Frontal cortex (tissue), 4 donors: ENCODE data around the gene HSPB9. TPM values are rescaled to one million over a fixed set of nuclear protein-coding genes. Genes with fewer than 3 reads are reported as not detected.

Experiments used
- DNase-seq, 2 donors: peaks; one replicate each; pipeline ENCODE4 v3.0.0; 2012; ENCODE audit warnings: low spot score in 2 of 2
- FAIRE-seq: peaks from 2 replicates; lab custom pipeline; 2012; peaks lifted over from hg19 to GRCh38; lab: Jason Lieb, UNC
- total RNA-seq: library from RNA; depleted of rRNA; stranded (reverse); fragments of >200 nt; gene quantifications from one replicate; pipeline ENCODE4 v1.2.3, GENCODE V29; 2014
- donor health status: control.
- donor health status: control.
- donor health status: control.

The HSPB9 gene
- total RNA-seq, 1 donor from 2014 or later = under 0.01 TPM

DNA sequence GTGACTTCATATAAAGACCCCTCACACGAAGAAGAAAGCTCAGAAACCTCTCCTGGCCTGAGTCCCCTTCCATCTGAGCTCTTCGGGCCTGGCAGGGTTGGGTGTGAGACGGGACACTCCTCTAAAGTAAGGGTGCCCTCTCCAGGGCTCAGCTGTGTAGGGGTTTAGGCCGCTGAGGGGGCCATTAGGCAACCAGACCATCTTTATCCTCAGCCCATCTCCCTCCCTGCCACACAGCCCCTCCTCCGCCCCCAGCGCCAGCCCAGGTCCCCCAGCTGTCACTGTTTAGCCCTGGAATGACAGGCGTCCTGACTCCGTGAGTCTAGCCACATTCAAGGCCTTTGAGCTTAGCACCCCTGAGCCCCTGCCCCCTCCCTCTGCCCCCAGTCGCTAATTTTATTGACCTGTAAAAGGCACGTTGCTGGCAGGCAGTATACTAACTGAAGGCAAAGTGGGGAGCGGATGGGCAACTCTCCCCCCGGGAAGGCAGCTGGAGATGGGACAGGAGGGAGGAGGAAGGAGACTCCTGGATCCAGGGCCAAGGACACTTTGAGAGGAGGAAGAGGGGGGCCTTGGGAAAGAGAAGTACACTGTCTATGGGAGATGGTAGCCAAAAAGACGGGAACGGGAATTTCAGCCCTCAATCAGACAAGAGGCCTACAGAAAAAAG lies 23.7 kb upstream of the HSPB9 start:
- no peak for DNase-seq
- FAIRE-seq = no peak

DNA sequence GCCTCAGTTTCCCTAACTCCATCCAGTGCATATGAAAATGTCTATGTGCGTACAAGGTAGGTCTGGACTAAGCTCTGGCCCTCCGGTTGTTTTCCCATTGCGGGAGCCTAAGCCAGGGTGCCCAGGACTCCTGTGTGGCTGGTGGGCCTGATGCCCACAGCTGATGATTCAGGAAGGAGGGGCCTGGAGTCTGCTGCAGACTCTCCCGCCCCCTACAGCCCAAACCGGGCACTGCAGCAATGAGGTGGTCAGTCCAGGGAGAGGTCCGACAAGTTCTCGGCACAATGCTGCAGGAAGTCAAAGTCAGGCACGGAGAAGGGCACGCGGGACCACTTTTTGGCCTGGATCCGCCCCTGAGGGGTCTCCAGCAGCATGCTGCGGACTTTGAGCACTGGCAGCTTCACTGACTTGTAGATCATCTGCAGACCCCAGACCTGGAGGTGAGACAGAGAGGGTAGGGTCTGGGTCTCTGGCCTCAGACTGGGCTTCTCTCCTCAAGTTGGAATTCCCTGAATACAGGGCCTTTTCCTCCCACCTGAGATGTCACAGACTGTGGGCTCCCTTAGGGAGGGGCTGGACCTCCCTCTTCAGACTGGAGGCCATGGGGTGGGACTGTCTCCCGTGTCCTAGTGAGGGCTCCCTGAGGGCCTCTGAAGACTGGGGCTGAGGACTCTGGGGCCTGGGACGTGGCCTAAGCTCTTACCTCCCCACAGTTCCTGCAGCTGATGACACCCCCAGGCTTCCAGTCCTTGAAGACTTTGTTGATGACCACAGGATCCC lies 20.9 kb upstream of the HSPB9 start:
- no peak for FAIRE-seq

DNA sequence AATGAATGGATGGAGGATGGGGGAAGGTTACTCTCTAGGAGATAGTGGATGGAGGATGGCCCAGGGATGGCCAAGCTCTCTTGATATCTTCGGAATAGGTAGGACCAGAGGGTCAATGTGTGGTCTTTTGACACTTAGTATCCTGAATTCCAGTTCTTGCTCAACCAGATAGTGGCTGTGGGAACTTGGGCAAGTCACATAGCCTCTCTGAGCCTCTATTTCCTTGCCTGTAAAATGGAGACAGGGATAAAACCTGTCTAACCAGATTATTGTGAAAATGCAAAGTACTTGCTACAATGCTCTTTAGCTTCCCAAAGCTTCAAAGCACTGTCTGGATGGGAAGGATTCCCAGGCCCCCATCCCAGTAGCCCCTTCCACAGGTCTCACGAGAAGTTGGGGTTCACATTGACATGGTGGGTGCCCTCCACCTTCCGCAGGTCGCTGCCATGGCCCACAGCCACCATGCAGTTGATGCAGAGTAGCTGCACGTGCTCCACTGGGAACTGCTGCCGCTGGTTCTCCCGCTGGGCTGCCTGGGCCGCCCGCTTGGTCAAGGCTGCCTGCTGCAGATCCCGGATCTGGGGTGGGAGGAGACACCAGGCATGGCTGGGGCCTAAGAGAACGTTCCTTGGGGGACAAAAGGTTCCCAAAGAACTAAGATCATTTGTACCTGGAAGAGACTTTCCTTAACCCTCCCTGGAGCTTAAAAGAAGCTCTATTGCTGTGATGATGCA lies 19.2 kb upstream of the HSPB9 start:
- FAIRE-seq (no peak), DNase-seq (no peak)

More for the DNA sequence above, 20.9 kb upstream of the HSPB9 start:
- DNase-seq = peak; percentile 77 to 87

DNA sequence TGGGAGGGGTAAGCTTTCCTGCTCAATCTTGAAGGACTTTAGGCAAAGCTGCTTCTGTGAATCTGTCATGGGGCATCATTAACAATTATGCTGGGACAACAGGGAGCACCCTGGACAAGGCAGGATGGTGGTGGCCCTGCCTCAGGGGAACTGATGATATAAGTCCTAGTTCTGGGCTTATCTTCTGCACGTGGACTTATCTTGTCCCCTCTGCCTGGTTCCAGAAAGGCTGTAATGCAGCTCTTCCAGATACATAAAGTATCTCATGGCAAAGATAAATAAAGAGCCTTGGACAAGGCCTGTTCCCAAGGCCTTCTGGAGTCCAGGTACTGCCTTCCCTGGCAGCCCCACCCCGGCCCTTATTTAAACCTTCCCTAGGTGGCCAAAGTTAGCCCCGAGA lies 18.3 kb upstream of the HSPB9 start:
- DNase-seq (no peak), FAIRE-seq (no peak)

DNA sequence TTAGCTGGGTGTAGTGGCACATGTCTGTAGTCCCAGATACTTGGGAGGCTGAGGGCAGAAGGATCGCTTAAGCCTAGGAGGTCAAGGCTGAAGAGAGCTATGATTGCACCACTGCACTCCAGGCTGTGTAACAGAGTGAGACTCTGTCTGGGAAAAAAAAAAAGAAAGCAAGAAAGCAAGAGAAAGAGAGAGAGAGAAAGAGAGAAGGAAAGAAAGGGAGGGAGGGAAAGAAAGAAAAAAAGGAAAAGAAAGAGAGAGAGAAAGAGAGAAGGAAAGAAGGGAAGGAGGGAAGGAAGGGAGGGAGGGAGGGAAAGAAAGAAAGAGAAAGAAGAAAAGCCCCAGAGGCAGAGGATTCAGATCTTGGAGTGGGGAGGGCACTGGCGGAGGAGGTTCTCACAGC lies 16.6 kb upstream of the HSPB9 start:
- DNase-seq = no peak
- no peak for FAIRE-seq

DNA sequence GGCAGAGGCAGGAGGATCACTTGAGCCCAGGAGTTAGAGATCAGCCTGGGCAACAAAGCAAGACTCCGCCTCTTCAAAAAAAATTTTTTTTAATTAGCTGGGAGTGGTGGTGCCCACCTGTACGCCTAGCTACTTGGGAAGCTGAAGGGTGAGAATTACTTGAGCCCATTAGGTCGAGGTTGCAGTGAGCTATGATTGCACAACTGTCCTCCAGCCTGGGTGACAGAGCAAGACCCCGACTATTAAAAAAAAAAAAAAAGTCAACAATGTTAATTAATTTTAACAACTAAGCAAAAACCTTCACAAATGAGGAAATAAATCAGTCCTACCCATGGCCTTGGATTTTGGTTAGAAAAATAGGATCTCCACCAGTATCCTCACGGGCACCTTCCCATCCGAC lies 15.5 kb upstream of the HSPB9 start:
- FAIRE-seq = no peak
- no peak for DNase-seq

DNA sequence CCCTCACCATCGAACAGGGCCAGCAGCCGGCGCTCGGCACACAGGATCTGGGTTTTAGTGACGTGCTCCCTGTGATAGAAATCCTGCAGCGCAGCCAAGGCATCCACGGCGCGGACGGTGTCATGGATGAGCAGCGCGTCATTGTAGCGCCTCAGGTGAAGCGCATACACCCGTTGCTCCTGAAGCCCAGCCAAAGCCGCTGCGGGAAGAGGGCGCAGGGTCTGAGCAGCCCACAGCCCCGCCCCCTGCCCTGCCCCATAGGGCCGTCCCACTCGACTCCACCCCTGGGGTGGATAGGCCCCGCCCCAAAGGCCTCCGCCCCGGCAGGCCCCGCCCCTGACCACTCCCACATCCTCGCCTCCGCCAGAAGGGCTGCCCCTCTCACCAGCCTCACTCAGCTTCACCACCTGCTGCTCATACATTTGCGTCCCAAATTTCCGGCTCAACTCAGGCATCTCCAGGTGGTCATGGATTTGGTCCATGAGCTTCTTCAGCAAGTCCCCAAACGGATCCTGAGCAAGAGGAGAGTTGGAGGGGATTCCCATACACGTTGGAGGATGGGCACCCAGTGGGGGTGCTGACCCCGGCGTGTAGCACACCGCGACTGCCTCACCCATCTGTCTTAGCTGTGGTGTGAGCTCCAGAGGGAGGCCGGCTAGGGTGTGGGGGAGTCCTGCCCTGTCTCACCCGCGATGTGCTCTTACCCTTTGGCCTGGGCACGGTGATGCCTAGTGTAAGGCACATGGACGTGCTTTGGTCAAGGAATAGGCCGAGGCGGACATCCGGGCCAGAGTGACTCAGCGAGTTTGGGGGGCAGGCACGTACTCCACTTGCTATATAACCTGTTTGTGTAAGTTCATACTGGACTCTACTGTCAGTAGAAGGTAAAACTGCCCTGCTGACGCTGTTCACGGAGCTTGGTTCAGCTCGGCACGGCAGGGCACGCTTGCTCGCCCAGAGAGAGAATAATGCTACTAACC lies 14.7 kb upstream of the HSPB9 start:
- FAIRE-seq = no peak
- DNase-seq = peak in 1 of 2 donors; percentile 91

DNA sequence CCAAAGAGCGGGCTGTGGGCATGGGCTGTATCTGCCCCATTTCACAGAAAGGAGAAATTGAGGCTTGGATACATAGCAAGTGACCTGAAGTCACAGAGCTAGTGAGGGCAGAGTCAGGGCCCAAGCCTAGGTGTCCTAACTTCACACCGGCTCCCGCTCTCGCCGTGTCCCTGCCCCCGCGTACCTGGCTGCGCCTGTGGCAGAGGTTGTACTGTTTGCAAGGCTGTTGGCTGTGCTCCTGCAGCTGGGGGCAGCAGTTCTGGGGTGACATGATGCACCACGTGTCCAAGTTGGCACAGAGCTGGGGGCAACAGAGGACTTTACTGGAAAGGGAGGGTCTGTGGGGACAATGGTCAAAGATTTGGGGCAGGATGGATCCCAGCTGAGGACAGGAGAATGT lies 13.5 kb upstream of the HSPB9 start:
- DNase-seq (no peak), FAIRE-seq (no peak)

DNA sequence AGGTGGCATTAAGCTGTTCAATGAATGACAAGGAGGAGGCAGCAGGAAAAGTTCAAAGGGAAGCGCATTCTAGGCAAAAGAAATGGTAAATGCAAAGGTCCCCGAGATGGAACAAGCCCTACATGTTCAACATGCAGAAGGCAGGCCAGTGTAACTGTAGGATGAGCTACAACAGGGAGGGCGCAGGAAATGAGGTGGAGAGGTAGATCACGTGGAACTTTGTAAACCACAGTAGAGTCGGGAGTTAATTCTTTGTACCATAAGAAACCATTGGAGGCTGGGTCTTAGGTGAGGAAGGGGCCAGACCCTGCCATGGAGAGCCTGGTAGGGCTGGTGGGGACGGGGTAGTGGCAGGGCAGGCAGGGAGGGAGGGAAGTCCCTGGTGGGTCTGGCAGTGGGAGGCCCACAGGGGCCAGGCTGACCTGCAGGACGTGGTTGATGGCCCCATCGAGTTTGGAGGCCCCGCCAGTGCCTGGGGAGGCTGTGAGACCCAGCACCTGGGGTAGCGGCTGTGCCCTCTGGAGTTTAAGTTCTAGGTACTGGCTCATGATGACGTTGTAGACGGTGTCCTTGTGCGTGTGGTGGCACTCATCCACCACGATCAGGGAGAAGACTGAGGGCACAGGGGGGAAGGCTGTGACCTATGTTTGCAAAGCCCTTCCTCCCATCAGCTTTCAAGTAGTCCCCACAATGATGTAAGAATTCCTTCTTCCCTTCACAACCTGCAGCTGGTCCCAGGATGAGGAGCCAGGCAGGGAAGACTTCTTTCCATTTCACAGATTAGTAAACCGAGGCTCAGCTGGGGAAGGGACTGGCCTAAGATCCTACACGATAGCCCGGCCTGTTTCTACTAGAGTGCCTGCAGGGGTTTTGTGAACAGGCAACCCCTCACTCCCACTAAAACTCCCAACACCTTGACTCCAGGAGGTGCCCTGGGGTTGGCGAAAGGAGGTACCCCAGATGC lies 12.0 kb upstream of the HSPB9 start:
- FAIRE-seq = no peak
- DNase-seq = no peak

DNA sequence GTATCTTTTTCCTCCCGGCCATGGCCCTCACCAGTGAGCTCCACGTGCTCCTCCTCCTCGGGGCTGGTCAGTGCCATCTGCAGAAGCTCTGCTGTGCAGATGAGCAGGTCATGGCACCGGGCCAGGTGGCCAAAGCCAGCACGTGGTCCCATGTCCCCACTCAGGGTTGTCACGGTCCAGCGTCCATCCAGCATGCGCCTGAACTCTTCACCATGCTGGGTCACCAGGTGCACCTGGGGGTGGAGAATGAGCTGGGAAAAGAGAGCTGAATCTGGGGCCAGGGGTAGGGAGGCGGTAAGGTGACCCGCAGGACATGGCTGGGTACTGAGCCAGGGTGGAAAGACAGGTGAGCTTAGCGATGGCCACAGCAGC lies 11.4 kb upstream of the HSPB9 start:
- FAIRE-seq (no peak), DNase-seq (no peak)

DNA sequence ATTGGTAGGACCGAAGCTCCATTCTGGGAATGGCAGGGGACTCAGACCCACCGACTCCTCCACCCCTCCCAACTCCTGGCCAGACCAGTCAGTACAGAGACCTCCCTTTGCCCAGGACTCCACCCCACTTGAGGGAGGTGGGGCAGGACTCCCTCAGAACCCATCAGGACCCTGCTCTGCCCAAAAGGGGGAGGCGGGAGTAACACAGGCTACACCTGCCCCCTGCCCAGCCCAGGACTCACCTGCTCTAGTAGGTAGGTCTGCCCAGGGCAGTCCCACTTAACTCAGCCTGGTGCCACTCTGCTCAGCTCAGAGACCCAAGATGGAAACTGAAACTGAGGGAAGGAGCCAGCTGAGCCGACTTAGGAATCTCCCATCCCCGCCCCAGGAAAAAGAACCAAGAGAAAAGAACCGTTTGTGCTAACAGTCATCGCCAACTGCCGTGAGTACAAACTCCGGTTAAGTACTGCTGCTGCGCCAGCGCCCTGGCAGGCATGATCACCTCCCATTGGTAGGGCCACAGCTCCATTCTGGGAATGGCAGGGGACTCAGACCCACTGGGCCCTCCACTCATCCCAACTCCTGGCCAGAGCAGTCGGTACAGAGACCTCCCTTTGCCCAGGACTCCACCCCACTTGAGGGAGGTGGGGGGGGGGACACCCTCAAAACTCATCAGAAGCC lies 10.6 kb upstream of the HSPB9 start:
- FAIRE-seq (no peak), DNase-seq (peak in 1 of 2 donors; percentile 63)

DNA sequence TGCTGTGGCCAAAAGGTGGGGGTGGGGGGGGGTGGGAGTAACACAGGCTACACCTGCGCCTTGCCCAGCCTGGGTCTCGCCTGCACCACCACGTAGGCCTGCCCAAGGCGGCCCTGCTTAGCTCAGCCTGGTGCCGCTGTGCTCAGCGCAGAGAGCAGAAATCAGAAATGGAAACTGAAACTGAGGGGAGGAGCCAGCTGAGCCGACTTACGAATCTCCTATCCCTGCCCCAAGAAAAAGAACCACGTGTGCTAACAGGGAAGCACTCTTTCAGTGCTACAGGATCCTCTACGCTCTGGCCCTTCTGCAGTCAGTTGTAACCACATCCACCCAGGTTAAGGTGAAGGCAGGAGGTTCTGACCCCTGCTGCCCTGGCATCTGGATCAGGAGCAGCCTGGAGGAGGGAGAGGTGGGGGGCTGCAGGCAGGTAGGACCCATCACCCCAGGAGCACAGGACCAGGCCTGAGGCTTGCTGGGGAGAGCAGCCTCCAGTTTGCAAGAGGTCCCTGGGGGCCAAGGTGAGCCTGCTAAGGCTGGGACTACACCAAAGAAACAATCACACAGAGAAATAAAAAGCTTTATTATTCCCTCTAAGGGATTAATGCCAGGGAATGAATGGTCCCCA lies 9.9 kb upstream of the HSPB9 start, which contains the start of gene DHX58:
Gene DHX58, minus strand, starts transcription at position 163 of the 625 bp plus-strand sequence. CDS start 822 bp downstream, outside the sequence.
- FAIRE-seq (no peak), DNase-seq (peak; percentile 79 to 94)

DNA sequence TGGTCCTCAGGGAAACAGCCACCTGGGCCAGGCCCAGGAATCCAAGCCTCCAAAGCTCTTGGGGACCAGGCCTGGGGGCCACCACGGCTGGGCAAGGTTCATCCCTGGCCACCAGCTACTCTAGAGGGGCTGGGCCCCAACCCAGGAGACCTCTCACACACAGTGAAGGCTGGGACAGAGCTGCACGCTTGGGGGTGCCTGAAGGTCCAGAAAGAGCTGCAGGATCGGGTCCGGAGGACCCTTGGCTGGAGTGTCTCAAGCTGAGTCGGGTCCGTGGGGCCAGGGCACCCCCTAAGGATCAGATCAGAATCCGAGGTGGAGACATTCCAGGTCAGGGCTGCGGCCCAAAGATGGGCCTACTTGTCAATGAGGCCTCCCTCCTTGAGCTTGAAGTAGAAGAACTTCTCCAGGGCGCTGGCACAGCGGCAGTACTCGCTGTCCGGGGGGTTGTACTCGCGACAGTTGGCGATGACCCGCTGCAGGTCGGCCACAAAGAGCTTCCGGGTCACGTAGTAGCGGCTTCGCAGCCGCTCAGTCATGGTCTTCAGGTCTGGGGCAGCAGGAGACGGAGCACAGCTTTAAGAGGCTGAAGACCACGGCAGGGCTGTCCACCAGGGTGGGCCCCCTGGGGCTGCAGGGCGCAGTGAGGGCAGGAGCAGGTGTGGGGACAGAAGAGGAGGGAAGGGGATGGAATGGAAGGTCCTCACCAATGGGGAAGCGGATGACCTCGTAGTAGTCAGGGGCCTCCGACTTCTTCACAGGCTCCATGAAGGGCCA lies 9.1 kb upstream of the HSPB9 start:
- DNase-seq = no peak
- no peak for FAIRE-seq

DNA sequence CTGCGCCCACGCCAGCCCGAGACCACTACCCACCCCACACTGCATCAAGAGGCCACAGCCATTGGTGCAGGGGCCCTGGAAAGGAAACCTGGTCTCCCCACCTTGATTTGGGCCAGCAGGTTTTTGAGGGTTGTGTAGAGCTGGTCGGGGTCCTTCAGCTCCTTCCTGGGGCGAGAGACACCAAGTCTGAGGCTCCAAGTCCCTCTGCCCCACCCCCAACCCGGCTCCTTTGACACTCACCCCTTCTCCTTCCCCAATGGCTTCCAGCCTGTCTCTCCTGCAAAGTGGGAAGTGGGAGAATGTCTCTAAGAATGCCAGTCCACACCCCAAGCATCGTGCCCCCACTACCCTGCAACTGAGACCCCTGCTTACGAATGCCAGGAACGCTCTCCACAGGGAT lies 8.5 kb upstream of the HSPB9 start:
- FAIRE-seq = no peak
- no peak for DNase-seq

DNA sequence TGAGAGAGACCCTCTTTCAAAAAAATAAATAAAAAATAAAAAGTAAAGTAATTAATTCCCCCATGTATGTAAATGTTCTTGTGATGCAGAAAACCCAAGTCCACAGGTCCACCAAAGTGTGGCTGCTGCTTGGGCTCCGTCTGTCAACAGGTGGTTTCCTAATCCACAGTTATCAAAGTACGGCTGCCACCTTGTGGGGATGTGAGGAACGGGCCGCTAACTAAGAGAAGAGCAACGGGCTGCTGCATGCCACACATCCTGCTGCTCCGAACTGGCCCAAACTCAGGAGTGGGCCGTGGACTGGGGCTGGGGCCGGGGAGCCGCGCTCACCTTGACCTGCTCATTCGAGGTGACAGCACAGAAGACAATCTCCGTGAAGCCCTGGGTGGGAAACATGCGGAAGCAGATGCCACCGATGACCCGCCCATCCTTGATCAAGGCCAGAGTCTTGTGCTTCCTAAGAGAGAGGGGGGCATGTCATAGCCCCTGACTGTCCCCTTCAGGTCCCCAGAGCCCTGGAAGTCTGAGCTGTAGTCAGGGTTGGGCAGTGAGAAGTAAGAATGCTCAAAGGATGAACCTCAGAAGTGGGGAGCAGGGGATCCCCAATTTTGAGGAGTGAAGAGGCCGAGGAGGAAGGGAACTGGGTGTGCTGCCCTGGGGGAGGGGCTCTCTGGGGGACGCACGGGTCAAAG lies 5.8 kb upstream of the HSPB9 start:
- DNase-seq = peak; percentile 62 to 81
- no peak for FAIRE-seq
